GM19452 (cell line): Measurements from ENCODE around the gene ASCL5.

ENCODE experiments used
- ATAC-seq: cut with Tn5 transposase; IDR thresholded peaks from one replicate; pipeline ENCODE4 v1.9.1; 2021; ENCODE audit not compliant: unreplicated experiment

Gene ASCL5

DNA sequence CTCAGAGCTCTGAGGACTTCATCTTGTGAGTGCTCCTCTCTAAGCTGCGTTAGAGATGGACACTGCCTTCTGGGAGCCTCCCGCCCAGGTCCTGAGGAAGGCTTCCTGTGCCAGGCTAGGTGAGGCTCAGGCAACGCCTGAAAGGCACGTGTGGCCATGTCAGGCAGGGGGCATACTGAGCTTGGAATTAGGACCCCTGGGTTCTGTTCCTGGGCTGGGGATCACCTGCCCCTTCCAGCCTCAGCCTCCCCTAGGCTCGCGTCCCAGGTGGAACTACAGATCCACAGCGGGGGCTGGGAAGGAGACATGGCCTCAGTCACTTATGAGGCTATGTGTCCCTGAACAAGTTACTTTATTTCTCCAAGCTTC lies 10.0 kb upstream of the ASCL5 start:
- no peak for ATAC-seq

DNA sequence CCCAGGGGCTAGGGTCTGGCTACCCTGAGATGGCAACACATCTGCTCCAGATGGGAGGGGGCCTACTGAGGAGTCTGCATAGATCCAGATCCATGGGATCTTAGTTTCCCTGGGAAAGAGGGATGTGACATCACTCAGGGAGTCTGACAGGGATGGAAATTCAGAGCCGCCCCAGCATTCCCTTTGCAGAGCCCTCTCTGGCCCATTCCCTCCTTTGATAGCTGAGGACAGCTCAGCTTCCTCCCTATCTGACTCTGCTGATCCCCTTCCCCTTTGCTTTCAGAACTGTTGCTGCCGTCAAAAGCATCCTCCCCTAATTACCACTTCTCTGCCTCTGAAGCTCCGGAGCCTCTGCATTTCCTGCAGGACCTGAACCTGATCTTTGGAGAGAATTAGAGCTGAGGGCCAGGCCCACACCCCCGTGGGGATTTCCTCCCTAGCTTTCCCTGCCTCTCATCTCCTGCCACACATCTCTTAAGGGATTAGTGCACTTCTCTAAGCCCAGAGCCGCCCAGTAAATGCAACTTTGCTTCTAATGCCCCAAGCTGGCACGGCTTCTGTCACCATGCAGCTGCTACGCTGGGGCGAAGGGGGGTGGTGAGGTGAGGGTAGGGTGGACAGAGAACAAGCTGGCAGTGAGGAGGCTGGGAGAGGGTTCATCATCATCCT lies 9.5 kb upstream of the ASCL5 start:
- ATAC-seq: no peak

- no peak for ATAC-seq
Observed at GRCh38 chr1:201134405-201134804, 7.4 kb upstream of the ASCL5 start.

DNA sequence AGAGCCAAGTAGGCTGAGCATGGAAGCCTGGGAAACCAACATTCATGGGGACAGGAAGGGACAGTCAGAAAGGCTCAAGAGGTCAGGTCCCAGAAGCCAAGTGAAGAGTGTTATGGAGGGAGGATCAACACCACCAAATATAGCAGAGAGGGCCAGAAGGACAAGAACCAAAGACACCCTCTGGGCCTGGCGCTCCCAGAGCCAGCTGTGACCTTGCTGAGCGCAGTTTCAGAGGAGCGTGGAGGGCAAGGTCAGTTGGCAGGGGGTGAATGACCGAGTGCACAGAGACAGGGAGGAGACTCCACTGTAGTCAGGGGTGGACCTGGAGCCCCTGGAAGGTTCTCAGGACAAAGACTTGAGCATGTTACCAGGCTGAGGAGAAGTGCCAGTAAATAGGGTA lies 4.4 kb upstream of the ASCL5 start:
- ATAC-seq: no peak

DNA sequence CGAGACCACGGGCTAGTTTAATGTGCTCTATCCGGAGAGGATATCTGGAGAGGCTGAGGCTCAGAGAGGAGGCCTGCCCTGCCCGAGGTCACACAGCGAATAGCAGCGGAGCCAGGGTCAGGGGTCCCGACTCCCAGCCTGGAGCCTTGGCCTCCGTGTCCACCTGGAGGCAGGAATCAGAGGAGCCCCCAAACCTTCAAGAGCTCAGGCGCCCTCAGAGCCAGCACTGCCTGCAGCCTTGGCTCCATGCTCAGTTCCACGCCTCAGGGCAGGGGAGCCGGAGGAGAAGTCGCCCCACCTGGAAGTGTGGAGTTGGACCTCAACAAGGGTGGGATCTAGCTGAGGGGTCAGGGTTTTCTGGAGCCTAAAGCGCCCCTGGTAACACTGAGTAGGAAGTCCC lies 2.0 kb upstream of the ASCL5 start:
- ATAC-seq: no peak

GRCh38 chr1:201128476-201128875 lies 1.5 kb upstream of the ASCL5 start:
- ATAC-seq: no peak

GRCh38 chr1:201127755-201128455 lies 921 bp upstream of the ASCL5 start:
- ATAC-seq: no peak

GRCh38 chr1:201126463-201126831 lies 537 bp downstream of the ASCL5 start:
- no peak for ATAC-seq

- ATAC-seq: no peak
Observed at GRCh38 chr1:201125800-201126199, 1.2 kb downstream of the ASCL5 start.

- ATAC-seq: no peak
Observed at GRCh38 chr1:201125019-201125418, 2.0 kb downstream of the ASCL5 start.

- ATAC-seq: no peak
Observed at GRCh38 chr1:201123866-201124265, 3.1 kb downstream of the ASCL5 start.

- ATAC-seq: no peak
Observed at GRCh38 chr1:201122321-201122957, 4.5 kb downstream of the ASCL5 start.

- ATAC-seq: no peak
Observed at GRCh38 chr1:201119206-201120197, 7.5 kb downstream of the ASCL5 start.

- ATAC-seq: no peak
Observed at GRCh38 chr1:201116091-201116490, 10.9 kb downstream of the ASCL5 start.

DNA sequence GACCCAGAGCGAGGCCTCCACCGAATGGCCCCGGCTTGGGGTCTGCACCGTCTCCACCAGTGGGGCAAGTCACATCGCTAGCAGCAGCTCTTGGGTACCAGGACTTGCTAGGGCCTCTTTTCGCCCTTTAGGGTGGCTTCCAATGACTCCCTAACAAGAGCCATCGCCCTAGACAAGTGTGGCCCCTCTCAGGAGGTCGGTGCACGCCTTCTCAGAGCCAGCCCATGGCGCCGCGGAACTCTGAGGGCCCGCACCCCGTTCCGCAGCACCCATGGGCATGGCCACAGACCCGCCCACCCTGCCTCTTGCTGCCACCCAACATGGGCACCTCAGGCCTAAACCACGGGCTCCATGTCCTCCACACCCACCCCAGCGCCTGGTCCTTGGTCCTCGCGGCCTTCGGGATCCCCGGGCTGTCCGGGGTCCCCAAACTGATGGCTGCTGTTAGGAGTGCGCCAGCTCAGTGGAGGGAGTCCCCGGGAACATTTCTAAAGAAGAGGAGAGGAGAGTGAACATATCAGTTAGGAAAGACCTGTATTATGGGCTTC lies 11.5 kb downstream of the ASCL5 start:
- ATAC-seq: no peak

DNA sequence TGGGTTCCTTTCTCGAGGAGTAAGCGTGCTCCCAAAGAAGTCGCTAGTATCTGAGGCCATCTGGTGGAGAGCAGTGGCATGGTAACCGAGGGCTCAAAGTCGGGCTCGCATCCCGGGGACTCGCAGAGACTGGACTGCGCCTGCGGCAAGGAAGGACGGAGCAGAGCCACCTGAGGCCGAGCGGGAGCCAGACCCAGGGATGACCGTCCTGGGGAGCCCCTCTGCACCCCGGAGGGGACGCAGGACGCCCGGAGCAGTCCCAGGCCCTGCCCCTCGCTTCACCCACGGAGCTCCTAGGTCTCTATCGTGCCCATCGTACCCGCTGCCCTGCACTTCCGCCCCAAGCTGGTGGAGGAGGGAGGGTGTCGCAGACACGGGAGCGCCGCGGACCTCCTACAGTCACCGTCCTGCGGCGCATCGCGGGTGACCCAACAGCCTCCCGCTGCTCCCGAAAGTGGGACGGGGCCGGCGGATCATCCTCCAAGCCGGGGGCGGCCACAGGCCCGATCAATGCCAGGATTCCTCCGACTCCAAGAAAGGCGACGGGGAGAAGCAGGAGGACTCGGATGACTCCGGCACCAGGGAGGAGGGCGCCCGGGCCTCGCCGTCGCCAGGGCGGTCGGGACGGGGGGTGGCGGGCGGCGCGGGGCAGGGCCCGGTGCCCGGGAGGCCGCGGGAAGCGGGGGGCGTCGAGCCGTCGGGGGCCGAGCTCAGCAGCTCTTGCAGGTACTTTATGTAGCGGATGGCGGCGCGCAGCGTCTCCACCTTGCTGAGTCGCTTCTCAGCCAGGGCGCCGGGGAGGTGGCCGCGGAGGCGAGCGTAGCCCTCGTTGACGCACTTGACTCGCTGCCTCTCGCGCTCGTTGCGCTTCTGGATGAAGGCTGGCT lies 12.5 kb downstream of the ASCL5 start:
- ATAC-seq: peak; percentile 87

DNA sequence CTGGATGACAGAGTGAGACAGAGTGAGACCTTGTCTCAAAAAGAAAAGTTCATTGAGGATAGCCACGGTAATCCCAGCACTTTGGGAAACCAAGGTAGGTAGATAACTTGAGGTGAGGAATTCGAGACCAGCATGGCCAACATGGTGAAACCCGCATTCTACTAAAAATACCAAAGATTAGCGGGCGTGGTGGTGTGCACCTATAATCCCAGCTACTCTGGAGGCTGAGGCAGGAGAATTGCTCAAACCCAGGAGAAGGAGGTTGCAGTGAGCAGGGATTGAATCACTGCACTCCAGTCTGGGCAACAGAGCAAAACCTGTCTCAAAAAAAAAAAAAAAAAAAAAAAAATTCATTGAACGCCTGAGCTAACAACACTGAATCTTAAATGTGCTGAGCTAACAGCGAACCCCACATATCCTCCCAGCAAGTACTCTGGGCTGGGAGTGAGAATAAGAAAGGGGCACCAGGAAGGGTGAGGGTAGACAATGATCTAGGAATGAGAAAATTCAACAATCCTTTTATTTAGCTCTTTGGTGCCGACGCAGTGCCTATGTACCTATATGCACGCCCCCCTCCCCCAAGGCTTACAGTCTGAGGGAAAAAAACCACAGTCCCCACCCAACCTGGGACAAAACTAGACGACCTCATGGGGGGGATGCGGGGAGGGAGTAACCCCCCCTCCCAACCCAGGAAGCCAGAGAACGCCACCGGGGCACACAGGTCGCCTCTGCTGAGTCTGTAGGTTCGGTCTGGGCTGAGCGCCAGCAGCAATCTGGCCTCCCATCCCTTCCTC lies 13.3 kb downstream of the ASCL5 start:
- no peak for ATAC-seq

GRCh38 chr1:201112926-201113325 lies 14.1 kb downstream of the ASCL5 start:
- ATAC-seq: no peak

DNA sequence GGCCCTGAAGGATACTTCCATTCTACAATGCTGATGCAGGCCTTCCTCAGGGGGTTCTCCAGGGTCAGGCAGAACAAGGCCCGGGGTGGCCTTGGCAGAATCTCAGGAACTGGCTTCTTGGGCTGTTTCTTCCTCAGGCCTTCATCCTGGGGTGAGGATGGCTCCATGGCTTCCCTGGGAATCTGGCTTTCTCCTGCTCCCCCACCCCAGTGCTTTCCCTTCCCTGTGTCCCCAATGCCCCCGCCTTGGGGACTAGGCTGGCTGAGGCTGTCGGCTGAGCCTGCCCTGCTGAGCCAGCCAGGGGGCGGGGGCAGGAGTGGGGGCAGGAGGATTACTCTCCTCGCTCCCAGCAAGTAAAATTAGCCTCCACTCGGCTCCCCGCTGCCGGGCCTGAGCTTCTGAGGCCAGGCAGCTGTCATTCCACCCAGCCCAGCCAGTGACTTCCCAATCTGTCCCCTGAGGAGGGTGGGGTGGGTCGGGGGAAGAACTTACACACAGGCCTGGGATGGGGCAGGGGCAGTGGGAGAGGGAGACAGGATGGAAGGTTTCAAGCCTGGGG lies 14.7 kb downstream of the ASCL5 start, which contains the start of gene CACNA1S:
Gene CACNA1S, minus strand, starts transcription at position 254 of the 559 bp plus-strand sequence. Its CDS starts 87 bp downstream, at position 167.
- no peak for ATAC-seq
